HEK293 (cell line): ENCODE measurements around the gene COA8.

Source experiments
- CTCF ChIA-PET: fragments of 350-600 bp; formaldehyde crosslinking; extraction: SDS; loops from one replicate; lab custom pipeline; 2021; ENCODE audit warnings: antibody characterized with exemption; lab: Yijun Ruan, JAX
- POLR2A ChIA-PET: fragments of 300-600 bp; formaldehyde crosslinking; extraction: SDS; loops from one replicate; lab custom pipeline; 2020; ENCODE audit warnings: antibody characterized with exemption, inconsistent platforms; lab: Yijun Ruan, JAX
- H3K27ac ChIP-seq: fragments of 200-500 bp; sonication (Bioruptor generic); 2 replicates; pipeline ENCODE4 v1.5.1; 2014; ENCODE audit warnings: low read depth, low read length, control low read depth, inconsistent platforms; ENCODE audit errors: extremely low read depth
- H3K36me3 ChIP-seq, 2 experiments: fragments of 200-500 bp in 1 of 2; sonication (Bioruptor generic) in 1 of 2; 1 replicate in 1 of 2; 2 replicates in 1 of 2; pipeline ENCODE4 v1.5.1; 2014 to 2017; ENCODE audit warnings: inconsistent platforms in 2 of 2, low read length in 2 of 2; ENCODE audit not compliant: control insufficient read depth in 2 of 2, insufficient read depth in 1 of 2
- H3K4me1 ChIP-seq: fragments of 200-500 bp; sonication (Bioruptor generic); 2 replicates; pipeline ENCODE4 v1.5.1; 2014; ENCODE audit warnings: mild to moderate bottlenecking, low read length, inconsistent platforms; ENCODE audit not compliant: control insufficient read depth, insufficient read depth
- H3K4me3 ChIP-seq: 2 replicates; pipeline ENCODE4 v1.5.1; 2011; ENCODE audit warnings: low read depth, mild to moderate bottlenecking, control low read depth, low read length, moderate library complexity
- H3K9me3 ChIP-seq: fragments of 200-500 bp; sonication (Bioruptor generic); 2 replicates; pipeline ENCODE4 v1.5.1; 2014; ENCODE audit warnings: low read depth, low read length, inconsistent platforms; ENCODE audit not compliant: control insufficient read depth, insufficient read depth
- ATF2 ChIP-seq: fragments of 450-650 bp; formaldehyde crosslinking; IDR thresholded peaks from 2 replicates; pipeline ENCODE4 v1.5.1; 2016; ENCODE audit warnings: missing biosample characterization, missing genetic modification characterization, low read depth
- KLF10 ChIP-seq: fragments of 450-650 bp; IDR thresholded peaks from 2 replicates; pipeline ENCODE4 v1.5.1; 2018; ENCODE audit warnings: missing biosample characterization, mild to moderate bottlenecking, missing genetic modification characterization
- KLF16 ChIP-seq: fragments of 450-650 bp; formaldehyde crosslinking; IDR thresholded peaks from 2 replicates; pipeline ENCODE4 v1.5.1; 2017; ENCODE audit warnings: missing biosample characterization, missing genetic modification characterization
- KLF17 ChIP-seq: fragments of 450-650 bp; formaldehyde crosslinking; IDR thresholded peaks from 2 replicates; pipeline ENCODE4 v1.5.1; 2016; ENCODE audit warnings: missing biosample characterization, missing genetic modification characterization
- SP2 ChIP-seq: fragments of 450-650 bp; formaldehyde crosslinking; IDR thresholded peaks from 2 replicates; pipeline ENCODE4 v1.5.1; 2016; ENCODE audit warnings: missing biosample characterization, missing genetic modification characterization
- WT1 ChIP-seq: fragments of 450-650 bp; formaldehyde crosslinking; IDR thresholded peaks from 2 replicates; pipeline ENCODE4 v1.5.1; 2016; ENCODE audit warnings: missing biosample characterization, missing genetic modification characterization
- YY1 ChIP-seq: fragments of 450-650 bp; formaldehyde crosslinking; IDR thresholded peaks from 2 replicates; pipeline ENCODE4 v1.5.1; 2018; ENCODE audit warnings: missing biosample characterization, missing genetic modification characterization
- YY2 ChIP-seq: fragments of 450-650 bp; formaldehyde crosslinking; IDR thresholded peaks from 2 replicates; pipeline ENCODE4 v1.5.1; 2016; ENCODE audit warnings: missing biosample characterization, missing genetic modification characterization
- ZBTB17 ChIP-seq: fragments of 450-650 bp; formaldehyde crosslinking; IDR thresholded peaks from 2 replicates; pipeline ENCODE4 v1.5.1; 2016; ENCODE audit warnings: missing biosample characterization, missing genetic modification characterization
- ZBTB26 ChIP-seq: fragments of 450-650 bp; formaldehyde crosslinking; optimal IDR thresholded peaks from 2 replicates; pipeline ENCODE3; 2016; ENCODE audit warnings: missing biosample characterization, mild to moderate bottlenecking, missing genetic modification characterization
- ZEB2 ChIP-seq: fragments of 450-650 bp; formaldehyde crosslinking; IDR thresholded peaks from 2 replicates; pipeline ENCODE4 v1.5.1; 2016; ENCODE audit warnings: missing biosample characterization, missing genetic modification characterization
- ZNF148 ChIP-seq: fragments of 450-650 bp; formaldehyde crosslinking; IDR thresholded peaks from 2 replicates; pipeline ENCODE4 v1.5.0; 2017; ENCODE audit warnings: missing biosample characterization, missing genetic modification characterization, borderline replicate concordance
- ZNF2 ChIP-seq: fragments of 450-650 bp; formaldehyde crosslinking; IDR thresholded peaks from 2 replicates; pipeline ENCODE4 v1.5.1; 2016; ENCODE audit warnings: missing biosample characterization, missing genetic modification characterization
- ZNF214 ChIP-seq: fragments of 450-650 bp; formaldehyde crosslinking; IDR thresholded peaks from 2 replicates; pipeline ENCODE4 v1.5.1; 2017; ENCODE audit warnings: missing biosample characterization, mild to moderate bottlenecking, missing genetic modification characterization, borderline replicate concordance
- ZNF248 ChIP-seq: fragments of 450-650 bp; formaldehyde crosslinking; IDR thresholded peaks from 2 replicates; pipeline ENCODE4 v1.5.1; 2017; ENCODE audit warnings: missing biosample characterization, missing genetic modification characterization
- ZNF280C ChIP-seq: fragments of 450-650 bp; formaldehyde crosslinking; IDR thresholded peaks from 2 replicates; pipeline ENCODE4 v1.5.1; 2016; ENCODE audit warnings: missing biosample characterization, missing genetic modification characterization
- ZNF341 ChIP-seq: fragments of 450-650 bp; formaldehyde crosslinking; IDR thresholded peaks from 2 replicates; pipeline ENCODE4; 2016; ENCODE audit warnings: low read depth, missing biosample characterization, missing genetic modification characterization
- ZNF391 ChIP-seq: fragments of 450-650 bp; formaldehyde crosslinking; IDR thresholded peaks from 2 replicates; pipeline ENCODE4 v1.5.1; 2016; ENCODE audit warnings: low read depth, missing biosample characterization, missing genetic modification characterization, borderline replicate concordance
- ZNF416 ChIP-seq: fragments of 450-650 bp; formaldehyde crosslinking; IDR thresholded peaks from 2 replicates; pipeline ENCODE4 v1.5.1; 2016; ENCODE audit warnings: missing biosample characterization, missing genetic modification characterization
- ZNF549 ChIP-seq: fragments of 450-650 bp; IDR thresholded peaks from 2 replicates; pipeline ENCODE4 v1.5.1; 2018; ENCODE audit warnings: missing biosample characterization, missing genetic modification characterization, mild to moderate bottlenecking, inconsistent platforms, moderate library complexity
- ZNF792 ChIP-seq: fragments of 450-650 bp; formaldehyde crosslinking; IDR thresholded peaks from 2 replicates; pipeline ENCODE4 v1.5.1; 2016; ENCODE audit warnings: missing biosample characterization, missing genetic modification characterization
- ZSCAN18 ChIP-seq: fragments of 450-650 bp; formaldehyde crosslinking; IDR thresholded peaks from 2 replicates; pipeline ENCODE4 v1.5.1; 2016; ENCODE audit warnings: missing biosample characterization, missing genetic modification characterization

COA8 gene

GRCh38 chr14:103628684-103629502 is 66.1 kb downstream of the COA8 start, which contains the start of gene KLC1 (continued):
- TF ChIP-seq ZSCAN18 (tag by site-specific recombination) (peak; percentile 65; the same call in 1 of the 2 replicates), ZNF214 (tag by site-specific recombination) (no peak), WT1 (tag by site-specific recombination) (peak; percentile 50), ZNF248 (tag by site-specific recombination) (no peak), ZNF792 (tag by site-specific recombination) (peak; percentile 43; the same call in 1 of the 2 replicates), ZNF2 (tag by site-specific recombination) (0 out of 2 replicates have a peak, but pooled peaks have one; percentile 42), ZNF549 (tag by site-specific recombination) (no peak), ZNF280C (tag by site-specific recombination) (no peak), YY1 (tag by site-specific recombination) (peak; percentile 77), ATF2 (tag by site-specific recombination) (peak; percentile 99), KLF16 (tag by site-specific recombination) (peak; percentile 93), KLF10 (peak; percentile 26; the same call in 1 of the 2 replicates), ZNF148 (tag by site-specific recombination) (no peak), ZBTB17 (peak; percentile 91)

GRCh38 chr14:103629503-103630121 is 66.9 kb downstream of the COA8 start:
- ChIA-PET CTCF (interaction anchor here (0.6 kb wide), 1 partner anchor 57 kb away, joined by 3 read pairs; no protein-coding TSS in a partner anchor), POLR2A (interaction anchor here (1.4 to 1.6 kb wide), 2 partner anchors 22 to 71 kb away, joined by 3 to 10 read pairs; no protein-coding TSS in a partner anchor)
- peak overlapping the region; percentile 90 for H3K27ac ChIP-seq
- H3K4me1 ChIP-seq, result peaks cover 3% of the 10 kb centered on the region
- no peaks in the 10 kb centered on the region for H3K9me3 ChIP-seq
- peak overlapping the region; percentile 94 for H3K4me3 ChIP-seq
- peaks cover 2 to 3% of the 10 kb centered on the region in 2 experiments; a peak in 2 of 3 replicates for H3K36me3 ChIP-seq
- TF ChIP-seq YY1 (tag by site-specific recombination) (no peak), ZEB2 (0 out of 2 replicates have a peak, but pooled peaks have one; percentile 17), ZSCAN18 (tag by site-specific recombination) (no peak), SP2 (tag by site-specific recombination) (peak; percentile 55), WT1 (tag by site-specific recombination) (no peak), ZNF391 (tag by site-specific recombination) (no peak), KLF17 (0 out of 2 replicates have a peak, but pooled peaks have one; percentile 9), ZNF416 (tag by site-specific recombination) (no peak), YY2 (tag by site-specific recombination) (no peak), KLF10 (0 out of 2 replicates have a peak, but pooled peaks have one; percentile 14), ZBTB26 (peak; percentile 92), ZNF341 (tag by site-specific recombination) (peak; percentile 85)
